ENCODE results near the gene RYK. TPM values are rescaled to one million over a fixed set of nuclear protein-coding genes. Genes with fewer than 3 reads are reported as not detected.

The RYK gene
- total and polyA plus RNA-seq, 4 donors, result 7.5 to 36.1 (median 15.3) TPM

DNA sequence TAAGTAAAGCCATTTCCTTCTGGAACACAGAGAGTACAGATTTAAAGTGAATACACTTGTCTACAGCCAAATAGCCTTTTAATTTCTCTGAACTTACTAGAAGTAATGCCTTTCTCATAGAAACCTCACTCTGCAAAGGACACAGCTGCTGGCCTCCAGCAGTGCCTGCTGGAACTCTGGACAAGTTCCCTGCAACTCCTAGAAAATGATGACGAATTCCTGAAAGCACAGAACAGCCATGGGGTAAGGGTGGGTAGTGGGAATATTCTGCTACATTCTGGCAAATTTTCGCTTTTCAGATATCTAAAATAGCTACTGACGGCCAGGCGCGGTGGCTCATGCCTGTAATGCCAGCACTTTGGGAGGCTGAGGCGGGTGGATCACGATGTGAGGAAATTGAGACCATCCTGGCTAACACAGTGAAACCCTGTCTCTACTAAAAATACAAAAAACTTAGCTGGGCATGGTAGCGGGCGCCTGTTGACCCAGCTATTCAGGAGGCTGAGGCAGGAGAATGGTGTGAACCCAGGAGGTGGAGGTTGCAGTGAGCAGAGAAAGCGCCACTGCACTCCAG, 34.4 kb downstream of the RYK start:
- no peak overlapping the region for H3K4me3 ChIP-seq (ENCODE audit: low read depth in 1 of 3, low read length in 3 of 3)
- no peak for DNase-seq (ENCODE audit: low spot score)
- H3K9ac ChIP-seq (ENCODE audit: low read depth in 1 of 2, low read length in 2 of 2), result no peak overlapping the region
- 93% methylated on average over 10 of the region's 10 CpGs for WGBS
- H3K27me3 ChIP-seq (ENCODE audit: control insufficient read depth in 4 of 4, insufficient read depth in 4 of 4, low read length in 3 of 4), result no peaks in the 10 kb centered on the region
- no peak for TF ChIP-seq JUND (IDR thresholded peaks at IDR 0.05)
- TF ChIP-seq HNF4A (conservative IDR thresholded peaks at IDR 0.05), result no peak
- no peak for TF ChIP-seq GABPA (IDR thresholded peaks at IDR 0.05 in 1 of 2, conservative IDR thresholded peaks at IDR 0.05 in 1 of 2)
- TF ChIP-seq, protein P1, sequence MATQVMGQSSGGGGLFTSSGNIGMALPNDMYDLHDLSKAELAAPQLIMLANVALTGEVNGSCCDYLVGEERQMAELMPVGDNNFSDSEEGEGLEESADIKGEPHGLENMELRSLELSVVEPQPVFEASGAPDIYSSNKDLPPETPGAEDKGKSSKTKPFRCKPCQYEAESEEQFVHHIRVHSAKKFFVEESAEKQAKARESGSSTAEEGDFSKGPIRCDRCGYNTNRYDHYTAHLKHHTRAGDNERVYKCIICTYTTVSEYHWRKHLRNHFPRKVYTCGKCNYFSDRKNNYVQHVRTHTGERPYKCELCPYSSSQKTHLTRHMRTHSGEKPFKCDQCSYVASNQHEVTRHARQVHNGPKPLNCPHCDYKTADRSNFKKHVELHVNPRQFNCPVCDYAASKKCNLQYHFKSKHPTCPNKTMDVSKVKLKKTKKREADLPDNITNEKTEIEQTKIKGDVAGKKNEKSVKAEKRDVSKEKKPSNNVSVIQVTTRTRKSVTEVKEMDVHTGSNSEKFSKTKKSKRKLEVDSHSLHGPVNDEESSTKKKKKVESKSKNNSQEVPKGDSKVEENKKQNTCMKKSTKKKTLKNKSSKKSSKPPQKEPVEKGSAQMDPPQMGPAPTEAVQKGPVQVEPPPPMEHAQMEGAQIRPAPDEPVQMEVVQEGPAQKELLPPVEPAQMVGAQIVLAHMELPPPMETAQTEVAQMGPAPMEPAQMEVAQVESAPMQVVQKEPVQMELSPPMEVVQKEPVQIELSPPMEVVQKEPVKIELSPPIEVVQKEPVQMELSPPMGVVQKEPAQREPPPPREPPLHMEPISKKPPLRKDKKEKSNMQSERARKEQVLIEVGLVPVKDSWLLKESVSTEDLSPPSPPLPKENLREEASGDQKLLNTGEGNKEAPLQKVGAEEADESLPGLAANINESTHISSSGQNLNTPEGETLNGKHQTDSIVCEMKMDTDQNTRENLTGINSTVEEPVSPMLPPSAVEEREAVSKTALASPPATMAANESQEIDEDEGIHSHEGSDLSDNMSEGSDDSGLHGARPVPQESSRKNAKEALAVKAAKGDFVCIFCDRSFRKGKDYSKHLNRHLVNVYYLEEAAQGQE (IDR thresholded peaks at IDR 0.05), result no peak
- TF ChIP-seq, protein P2, sequence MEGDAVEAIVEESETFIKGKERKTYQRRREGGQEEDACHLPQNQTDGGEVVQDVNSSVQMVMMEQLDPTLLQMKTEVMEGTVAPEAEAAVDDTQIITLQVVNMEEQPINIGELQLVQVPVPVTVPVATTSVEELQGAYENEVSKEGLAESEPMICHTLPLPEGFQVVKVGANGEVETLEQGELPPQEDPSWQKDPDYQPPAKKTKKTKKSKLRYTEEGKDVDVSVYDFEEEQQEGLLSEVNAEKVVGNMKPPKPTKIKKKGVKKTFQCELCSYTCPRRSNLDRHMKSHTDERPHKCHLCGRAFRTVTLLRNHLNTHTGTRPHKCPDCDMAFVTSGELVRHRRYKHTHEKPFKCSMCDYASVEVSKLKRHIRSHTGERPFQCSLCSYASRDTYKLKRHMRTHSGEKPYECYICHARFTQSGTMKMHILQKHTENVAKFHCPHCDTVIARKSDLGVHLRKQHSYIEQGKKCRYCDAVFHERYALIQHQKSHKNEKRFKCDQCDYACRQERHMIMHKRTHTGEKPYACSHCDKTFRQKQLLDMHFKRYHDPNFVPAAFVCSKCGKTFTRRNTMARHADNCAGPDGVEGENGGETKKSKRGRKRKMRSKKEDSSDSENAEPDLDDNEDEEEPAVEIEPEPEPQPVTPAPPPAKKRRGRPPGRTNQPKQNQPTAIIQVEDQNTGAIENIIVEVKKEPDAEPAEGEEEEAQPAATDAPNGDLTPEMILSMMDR (IDR thresholded peaks at IDR 0.05; ENCODE audit: low read depth, low read length, missing input control), result no peak
- TF ChIP-seq RAD21 (IDR thresholded peaks at IDR 0.05), result no peak
- H3K4me1 ChIP-seq (ENCODE audit: control insufficient read depth in 4 of 4, insufficient read depth in 4 of 4, low read length in 3 of 4), result no peaks in the 10 kb centered on the region
- H3K9me3 ChIP-seq (ENCODE audit: control insufficient read depth in 4 of 4, low read length in 3 of 4), result no peaks in the 10 kb centered on the region
- no peak overlapping the region for H3K27ac ChIP-seq (ENCODE audit: low read depth in 1 of 2, low read length in 2 of 2)
- peaks cover 0 to 2% (median 1%) of the 10 kb centered on the region in 4 donors for H3K36me3 ChIP-seq (ENCODE audit: control insufficient read depth in 4 of 4, insufficient read depth in 3 of 4, low read depth in 1 of 4, low read length in 3 of 4)

DNA sequence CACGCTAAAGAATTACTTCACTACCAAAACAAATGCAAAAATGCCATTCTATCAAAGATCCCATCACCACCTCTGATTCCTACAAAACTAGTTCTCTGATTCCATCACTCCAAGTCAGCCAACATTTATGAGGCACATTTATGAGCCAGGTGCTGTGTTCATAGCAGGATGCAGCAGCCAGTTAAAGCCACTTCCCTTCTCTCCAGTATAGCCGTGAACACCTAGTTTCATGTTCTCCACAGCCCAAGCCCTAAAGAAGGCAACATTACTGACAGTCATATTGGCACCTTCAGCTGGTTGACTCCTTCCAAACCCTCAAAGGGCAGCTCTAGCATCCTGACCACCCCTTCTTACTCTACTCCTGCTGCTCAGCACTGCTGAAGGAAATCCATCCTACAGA, 36.4 kb downstream of the RYK start:
- no peaks in the 10 kb centered on the region for H3K27me3 ChIP-seq (ENCODE audit: control insufficient read depth in 4 of 4, insufficient read depth in 4 of 4, low read length in 3 of 4)
- H3K4me1 ChIP-seq (ENCODE audit: control insufficient read depth in 4 of 4, insufficient read depth in 4 of 4, low read length in 3 of 4), result no peaks in the 10 kb centered on the region
- WGBS, result 81% methylated on average over 2 of the region's 2 CpGs
- no peak overlapping the region for H3K4me3 ChIP-seq (ENCODE audit: low read depth in 1 of 3, low read length in 3 of 3)
- DNase-seq (ENCODE audit: low spot score), result no peak
- no peak for TF ChIP-seq GABPA (IDR thresholded peaks at IDR 0.05 in 1 of 2, conservative IDR thresholded peaks at IDR 0.05 in 1 of 2)
- TF ChIP-seq HNF4G (IDR thresholded peaks at IDR 0.05), result no peak
- TF ChIP-seq RAD21 (IDR thresholded peaks at IDR 0.05), result no peak
- no peak for TF ChIP-seq JUND (IDR thresholded peaks at IDR 0.05)
- TF ChIP-seq, protein P2 (IDR thresholded peaks at IDR 0.05; ENCODE audit: low read depth, low read length, missing input control), result no peak
- TF ChIP-seq, protein P3, sequence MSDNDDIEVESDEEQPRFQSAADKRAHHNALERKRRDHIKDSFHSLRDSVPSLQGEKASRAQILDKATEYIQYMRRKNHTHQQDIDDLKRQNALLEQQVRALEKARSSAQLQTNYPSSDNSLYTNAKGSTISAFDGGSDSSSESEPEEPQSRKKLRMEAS (IDR thresholded peaks at IDR 0.05), result no peak
- no peak for TF ChIP-seq FOXA1 (IDR thresholded peaks at IDR 0.05)
- TF ChIP-seq, protein P1 (IDR thresholded peaks at IDR 0.05), result no peak
- TF ChIP-seq HNF4A (conservative IDR thresholded peaks at IDR 0.05), result no peak
- no peak for TF ChIP-seq FOXA2 (IDR thresholded peaks at IDR 0.05)
- TF ChIP-seq RXRA (IDR thresholded peaks at IDR 0.05), result no peak
- H3K9me3 ChIP-seq (ENCODE audit: control insufficient read depth in 4 of 4, low read length in 3 of 4), result no peaks in the 10 kb centered on the region
- no peak overlapping the region for H3K27ac ChIP-seq (ENCODE audit: low read depth in 1 of 2, low read length in 2 of 2)
- peaks cover 0 to 9% (median 6%) of the 10 kb centered on the region in 4 donors for H3K36me3 ChIP-seq (ENCODE audit: control insufficient read depth in 4 of 4, insufficient read depth in 3 of 4, low read depth in 1 of 4, low read length in 3 of 4)
- no peak overlapping the region for H3K9ac ChIP-seq (ENCODE audit: low read depth in 1 of 2, low read length in 2 of 2)
